CD4-positive, alpha-beta memory T cell (primary cell): Measurements from ENCODE around the gene PRRC2B. TPM values are rescaled to one million over a fixed set of nuclear protein-coding genes. Genes with fewer than 3 reads are reported as not detected.
"Not testable (repeated sequence)": the region's sequence is repeated elsewhere in the genome, so short reads cannot be mapped to it uniquely, and the experiment has no call there.

Source experiments
- CTCF ChIA-PET: fragments of 350-600 bp; sonication (Branson Sonifier 250); formaldehyde crosslinking; loops from one replicate; lab custom pipeline; 2021; ENCODE audit warnings: inconsistent platforms; ENCODE audit not compliant: partially characterized antibody; lab: Charles Lee
- POLR2A ChIA-PET: fragments of 350-600 bp; sonication (Branson Sonifier 250); formaldehyde crosslinking; loops from one replicate; lab custom pipeline; 2021; ENCODE audit not compliant: partially characterized antibody; lab: Charles Lee
- DNase-seq, 5 donors: peaks; one replicate each; pipeline versions ENCODE4 v3.0.0 to v3.0.0-alpha.2; 2020 to 2022; ENCODE audit warnings: mixed read lengths in 1 of 5
- H3K27ac ChIP-seq: one replicate; pipeline ENCODE4 v1.7.0; 2013; ENCODE audit warnings: low read depth, low read length
- H3K27me3 ChIP-seq: 2 replicates; pipeline ENCODE4 v1.7.0; 2013; ENCODE audit warnings: mild to moderate bottlenecking, low read length, moderate library complexity; ENCODE audit not compliant: insufficient read depth
- H3K36me3 ChIP-seq: 2 replicates; pipeline ENCODE4 v1.7.0; 2013; ENCODE audit warnings: mild to moderate bottlenecking, low read length, moderate library complexity; ENCODE audit not compliant: insufficient read depth
- H3K4me1 ChIP-seq: 2 replicates; pipeline ENCODE4 v1.7.0; 2013; ENCODE audit warnings: mild to moderate bottlenecking, low read length, moderate library complexity; ENCODE audit not compliant: insufficient read depth
- H3K4me3 ChIP-seq, 2 donors: one replicate each; pipeline ENCODE4 v1.7.0; 2013; ENCODE audit warnings: low read length in 2 of 2, mild to moderate bottlenecking in 1 of 2
- H3K9me3 ChIP-seq, 2 donors: one replicate each; pipeline ENCODE4 v1.7.0; 2013; ENCODE audit warnings: low read length in 2 of 2, control low read depth in 1 of 2; ENCODE audit not compliant: control insufficient read depth in 1 of 2
- H3K27ac Mint-ChIP-seq, 7 donors: one replicate each; pipeline ENCODE4 v1.8.0; 2020 to 2021; ENCODE audit warnings: mixed read lengths in 7 of 7, mild to moderate bottlenecking in 6 of 7, inconsistent platforms in 3 of 7, moderate library complexity in 3 of 7
- H3K27me3 Mint-ChIP-seq, 2 donors: one replicate each; pipeline ENCODE4 v1.8.0; 2020 to 2021; ENCODE audit warnings: mixed read lengths in 2 of 2
- H3K36me3 Mint-ChIP-seq, 2 donors: one replicate each; pipeline ENCODE4 v1.8.0; 2020 to 2021; ENCODE audit warnings: mixed read lengths in 2 of 2, inconsistent platforms in 1 of 2, mild to moderate bottlenecking in 1 of 2
- H3K4me1 Mint-ChIP-seq, 4 donors: one replicate each; pipeline ENCODE4 v1.8.0; 2020 to 2021; ENCODE audit warnings: mixed read lengths in 4 of 4, mild to moderate bottlenecking in 1 of 4
- H3K4me3 Mint-ChIP-seq, 8 donors: one replicate each; pipeline ENCODE4 v1.8.0; 2020 to 2021; ENCODE audit warnings: mixed read lengths in 8 of 8, mild to moderate bottlenecking in 7 of 8, moderate library complexity in 6 of 8, inconsistent platforms in 3 of 8
- H3K9me3 Mint-ChIP-seq, 8 donors: one replicate each; pipeline ENCODE4 v1.8.0; 2020 to 2021; ENCODE audit warnings: mixed read lengths in 8 of 8, mild to moderate bottlenecking in 5 of 8, inconsistent platforms in 3 of 8, moderate library complexity in 1 of 8
- intact Hi-C: fragments of 100-400 bp; cut with micrococcal nuclease; formaldehyde crosslinking; loops from one replicate; pipeline ENCODE4 v1.15.1; 2023
- polyA plus RNA-seq, 2 donors: library from polyadenylated mRNA; unstranded; fragments of 300-500 nt; fragmentation: Illumina TruSeq; gene quantifications; one replicate each; pipeline ENCODE4 v1.2.3, GENCODE V29; 2021
- total RNA-seq, 2 experiments: library from RNA; stranded (reverse); gene quantifications; one replicate each; pipeline ENCODE4 v1.2.3, GENCODE V29; 2021

The PRRC2B gene
- total and polyA plus RNA-seq, 4 experiments from 2014 or later = 2.7 to 343 (median 191) TPM

GRCh38 chr9:131349881-131350563 lies 43.9 kb upstream of the PRRC2B start:
- peaks cover 9% of the 10 kb centered on the region for H3K4me1 ChIP-seq
- Mint-ChIP-seq H3K27ac (peak overlapping the region in 3 of 7 donors; percentile 30 to 91 (median 42)), H3K27me3 (peaks cover 0 to 4% of the 10 kb centered on the region in 2 donors), H3K4me3 (peak overlapping the region in 4 of 8 donors; percentile 36 to 63 (median 50)), H3K36me3 (no peaks in the 10 kb centered on the region), H3K4me1 (peaks cover 0 to 12% (median 6%) of the 10 kb centered on the region in 4 donors), H3K9me3 (no peaks in the 10 kb centered on the region)
- intact Hi-C loops = loop anchor here (1.0 to 2.0 kb wide), 3 partner anchors 59 to 209 kb away; no protein-coding TSS in a partner anchor
- no peak overlapping the region for H3K4me3 ChIP-seq
- H3K27ac ChIP-seq = no peak overlapping the region
- H3K36me3 ChIP-seq = no peaks in the 10 kb centered on the region
- peak; percentile 79 to 82 (median 81) for DNase-seq
- POLR2A ChIA-PET = interaction anchor here (0.6 to 1.8 kb wide), 5 partner anchors 23 to 395 kb away, joined by 3 to 9 read pairs (median 5); no protein-coding TSS in a partner anchor
- no peaks in the 10 kb centered on the region for H3K27me3 ChIP-seq
- CTCF ChIA-PET = interaction anchor here (0.7 to 4.2 kb wide), 56 partner anchors 9 to 410 kb away, joined by 3 to 75 read pairs (median 5); partner anchors contain the start of genes NUP214 and POMT1
- H3K9me3 ChIP-seq = no peaks in the 10 kb centered on the region

- H3K27ac Mint-ChIP-seq, CTCF ChIA-PET: not testable (repeated sequence)
Measured at GRCh38 chr9:131356479-131356878, 37.4 kb upstream of the PRRC2B start.

GRCh38 chr9:131358556-131358955 lies 35.3 kb upstream of the PRRC2B start:
- H3K36me3 ChIP-seq = no peaks in the 10 kb centered on the region
- no peaks in the 10 kb centered on the region for H3K9me3 ChIP-seq
- ChIA-PET CTCF (interaction anchor here (2.1 to 2.3 kb wide), 2 partner anchors 9 to 23 kb away, joined by 5 to 6 read pairs; no protein-coding TSS in a partner anchor), POLR2A (interaction anchor here (0.7 kb wide), 1 partner anchor 171 kb away, joined by 3 read pairs; no protein-coding TSS in a partner anchor)
- Mint-ChIP-seq H3K4me1 (peaks cover 11 to 23% (median 13%) of the 10 kb centered on the region in 4 donors), H3K9me3 (no peaks in the 10 kb centered on the region), H3K27me3 (no peaks in the 10 kb centered on the region), H3K36me3 (no peaks in the 10 kb centered on the region), H3K27ac (peak overlapping the region in 6 of 7 donors; percentile 9 to 84 (median 66)), H3K4me3 (peak overlapping the region in 7 of 8 donors; percentile 1 to 78 (median 73))
- intact Hi-C loops = no loop called here
- no peak overlapping the region for H3K4me3 ChIP-seq
- H3K4me1 ChIP-seq = peaks cover 20% of the 10 kb centered on the region
- H3K27ac ChIP-seq = no peak overlapping the region
- H3K27me3 ChIP-seq = no peaks in the 10 kb centered on the region
- DNase-seq = peak in 2 of 5 donors; percentile 28 to 32

More at GRCh38 chr9:131356479-131356878, 37.4 kb upstream of the PRRC2B start:
- H3K4me1 ChIP-seq = peaks cover 20% of the 10 kb centered on the region
- H3K4me3 ChIP-seq, H3K9me3 Mint-ChIP-seq, POLR2A ChIA-PET, intact Hi-C loops, H3K27me3 Mint-ChIP-seq, DNase-seq, H3K4me3 Mint-ChIP-seq, H3K9me3 ChIP-seq, H3K36me3 ChIP-seq, H3K27me3 ChIP-seq, H3K36me3 Mint-ChIP-seq, H3K27ac ChIP-seq: not testable (repeated sequence)
- H3K4me1 Mint-ChIP-seq = peaks cover 7 to 23% (median 11%) of the 10 kb centered on the region in 4 donors

- H3K4me3 Mint-ChIP-seq = peak overlapping the region in 4 of 8 donors; percentile 41 to 74 (median 66)
- Histone ChIP-seq H3K4me1 (peaks cover 20% of the 10 kb centered on the region), H3K9me3 (no peaks in the 10 kb centered on the region), H3K36me3 (no peaks in the 10 kb centered on the region), H3K27ac (no peak overlapping the region), H3K4me3 (no peak overlapping the region), H3K27me3 (no peaks in the 10 kb centered on the region)
- intact Hi-C loops = no loop called here
- H3K36me3 Mint-ChIP-seq = no peaks in the 10 kb centered on the region
- ChIA-PET POLR2A (interaction anchor here (0.8 to 1.2 kb wide), 2 partner anchors 12 to 46 kb away, joined by 3 to 4 read pairs; no protein-coding TSS in a partner anchor), CTCF (interaction anchor here (1.0 to 1.6 kb wide), 2 partner anchors 12 to 115 kb away, joined by 3 to 5 read pairs; no protein-coding TSS in a partner anchor)
- no peak for DNase-seq
- H3K4me1 Mint-ChIP-seq = peaks cover 11 to 23% (median 14%) of the 10 kb centered on the region in 4 donors
- peak overlapping the region in 1 of 7 donors; percentile 76 for H3K27ac Mint-ChIP-seq
- H3K27me3 Mint-ChIP-seq = no peaks in the 10 kb centered on the region
- H3K9me3 Mint-ChIP-seq = no peaks in the 10 kb centered on the region
Measured at GRCh38 chr9:131361202-131361833, 32.6 kb upstream of the PRRC2B start.

GRCh38 chr9:131365546-131365945 lies 28.3 kb upstream of the PRRC2B start:
- CTCF ChIA-PET = interaction anchor here (0.8 to 3.9 kb wide), 3 partner anchors 16 to 42 kb away, joined by 3 to 16 read pairs (median 10); no protein-coding TSS in a partner anchor

GRCh38 chr9:131366761-131367401 lies 27.0 kb upstream of the PRRC2B start:
- no peak for DNase-seq
- Histone ChIP-seq H3K4me1 (peaks cover 1% of the 10 kb centered on the region), H3K9me3 (no peaks in the 10 kb centered on the region), H3K36me3 (no peaks in the 10 kb centered on the region), H3K4me3 (no peak overlapping the region), H3K27ac (no peak overlapping the region), H3K27me3 (no peaks in the 10 kb centered on the region)
- ChIA-PET POLR2A (no interaction called here), CTCF (interaction anchor here (0.8 to 3.9 kb wide), 6 partner anchors 17 to 379 kb away, joined by 3 to 16 read pairs (median 6); no protein-coding TSS in a partner anchor)
- Mint-ChIP-seq H3K4me3 (no peak overlapping the region), H3K36me3 (no peaks in the 10 kb centered on the region), H3K9me3 (no peaks in the 10 kb centered on the region), H3K27ac (no peak overlapping the region), H3K27me3 (no peaks in the 10 kb centered on the region), H3K4me1 (peaks cover 2 to 5% (median 3%) of the 10 kb centered on the region in 4 donors)
- intact Hi-C loops = no loop called here

More at GRCh38 chr9:131365546-131365945, 28.3 kb upstream of the PRRC2B start:
- Histone ChIP-seq H3K36me3 (no peaks in the 10 kb centered on the region), H3K27ac (no peak overlapping the region), H3K9me3 (no peaks in the 10 kb centered on the region), H3K4me3 (no peak overlapping the region), H3K27me3 (no peaks in the 10 kb centered on the region), H3K4me1 (peaks cover 6% of the 10 kb centered on the region)
- intact Hi-C loops = no loop called here
- H3K36me3 Mint-ChIP-seq = no peaks in the 10 kb centered on the region
- no peak overlapping the region for H3K27ac Mint-ChIP-seq
- no peaks in the 10 kb centered on the region for H3K27me3 Mint-ChIP-seq
- peaks cover 5 to 12% (median 7%) of the 10 kb centered on the region in 4 donors for H3K4me1 Mint-ChIP-seq
- POLR2A ChIA-PET = no interaction called here
- DNase-seq = no peak
- no peaks in the 10 kb centered on the region for H3K9me3 Mint-ChIP-seq
- H3K4me3 Mint-ChIP-seq = no peak overlapping the region
